Colon (tissue), 2 donors: ENCODE results near the gene DMPK.
"Not testable (repeated sequence)": the region's sequence is repeated elsewhere in the genome, so short reads cannot be mapped to it uniquely, and the experiment has no call there.

Experiments
- FAIRE-seq: peaks from 2 replicates; lab custom pipeline; 2012; peaks lifted over from hg19 to GRCh38; lab: Jason Lieb, UNC
- donor health status: control.
- donor health status: control.

DMPK gene

DNA sequence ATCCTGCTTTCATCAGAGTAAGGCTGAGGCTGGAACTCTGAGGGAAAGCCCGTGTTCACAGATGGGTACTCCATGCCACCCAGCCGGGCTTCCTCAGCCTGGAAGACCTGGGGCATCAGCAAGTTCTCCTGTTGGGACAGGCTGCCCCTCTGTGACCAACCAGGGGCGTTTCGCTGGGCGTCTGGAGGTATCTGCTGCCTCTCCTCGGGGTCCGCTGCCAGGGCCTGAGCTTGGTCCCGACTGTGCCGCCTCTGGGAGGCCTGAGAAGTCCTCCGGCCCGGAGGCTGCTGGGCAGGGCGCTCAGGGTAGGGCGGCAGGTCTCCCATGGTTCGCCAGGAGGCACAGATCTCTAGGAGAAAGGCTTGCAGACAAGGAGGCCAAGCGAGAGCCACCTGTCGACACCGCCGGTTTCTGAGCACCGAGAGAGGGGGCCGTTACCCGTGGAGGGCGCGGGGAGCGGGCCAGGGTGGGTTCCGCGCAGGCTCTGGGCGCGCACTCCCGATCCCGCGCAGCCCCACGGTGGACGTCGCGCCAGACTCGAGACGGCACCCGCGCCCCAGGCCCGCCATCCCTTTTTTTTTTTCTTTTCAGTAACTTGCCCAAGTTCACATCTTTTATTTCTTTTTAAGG lies 32.7 kb upstream of the DMPK start, which contains the start of gene RSPH6A:
RSPH6A (minus strand) TSS at position 458 of the 630 bp plus-strand sequence; CDS start at position 326, 132 bp downstream.
- no peak for FAIRE-seq

DNA sequence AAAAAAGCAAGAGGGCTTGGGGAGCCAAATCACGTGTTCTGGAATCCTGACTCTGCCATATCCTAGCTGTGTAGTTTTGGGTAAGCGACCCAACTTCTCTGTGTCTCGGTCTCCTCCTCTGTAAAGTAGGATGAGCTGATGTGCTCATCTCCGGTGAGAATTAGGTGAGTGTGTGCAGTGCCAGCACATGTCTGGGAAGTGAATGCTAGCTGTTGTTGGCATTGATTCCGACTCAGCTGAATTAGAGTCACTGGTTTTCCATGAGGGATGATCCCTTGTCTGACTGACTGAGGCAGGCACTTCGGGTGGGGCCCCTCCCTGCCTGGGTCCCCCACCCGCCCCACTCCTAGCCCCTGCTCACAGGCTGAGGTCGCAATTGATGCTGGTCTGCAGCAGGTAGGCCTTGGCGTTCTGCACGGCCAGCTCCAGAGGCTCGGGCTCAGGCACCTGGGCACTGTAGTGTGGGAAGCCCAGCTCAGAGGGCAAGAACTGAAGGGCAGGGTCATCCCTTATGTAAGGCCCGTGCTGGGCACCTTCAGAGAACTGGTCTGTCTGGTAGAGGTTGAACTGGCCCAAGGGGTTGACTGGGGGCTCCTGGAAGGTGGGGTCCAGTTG lies 32.0 kb upstream of the DMPK start:
- no peak for FAIRE-seq

DNA sequence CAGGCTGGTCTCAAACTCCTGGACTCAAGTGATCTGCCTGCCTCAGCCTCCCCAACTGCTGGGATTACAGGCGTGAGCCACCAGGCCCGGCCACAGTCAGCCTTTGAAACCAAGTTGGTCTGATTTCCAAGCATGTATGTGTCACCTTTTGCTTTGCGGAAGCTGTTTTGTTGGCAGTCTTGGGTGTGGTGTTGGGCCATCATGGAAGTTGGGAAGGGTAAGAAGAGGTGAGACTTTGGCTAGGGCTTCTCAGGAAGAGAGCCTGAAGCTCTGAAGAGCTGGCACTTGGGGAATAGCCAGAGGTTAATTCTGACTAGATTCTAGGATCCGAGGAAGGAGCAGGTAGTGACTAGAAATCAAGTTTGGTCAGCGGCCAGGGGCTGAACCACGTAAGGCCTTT lies 30.0 kb upstream of the DMPK start:
- no peak for FAIRE-seq

DNA sequence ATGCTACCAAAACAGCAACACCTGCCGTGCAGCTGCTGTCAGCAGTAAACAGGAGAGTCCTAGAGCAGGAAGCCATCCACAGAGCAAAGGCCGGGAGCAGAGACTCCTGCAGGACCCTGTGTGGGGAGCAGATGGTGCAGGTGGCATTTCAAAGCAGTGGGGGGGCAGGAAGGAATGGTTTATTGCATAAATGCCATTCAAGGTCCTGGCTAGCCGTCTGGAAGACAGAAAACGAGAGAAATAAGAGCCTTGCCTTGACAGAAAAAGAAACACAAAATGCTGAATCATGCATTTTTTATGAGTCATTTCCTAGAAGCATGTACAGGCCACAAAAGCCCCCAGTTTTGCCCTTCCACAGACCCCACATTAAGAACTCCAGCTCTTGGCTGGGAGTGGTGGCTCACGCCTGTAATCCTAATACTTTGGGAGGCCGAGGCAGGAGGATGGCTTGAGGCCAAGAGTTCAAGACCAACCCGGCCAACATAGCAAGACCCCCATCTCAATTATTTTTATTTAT lies 27.4 kb upstream of the DMPK start:
- no peak for FAIRE-seq

DNA sequence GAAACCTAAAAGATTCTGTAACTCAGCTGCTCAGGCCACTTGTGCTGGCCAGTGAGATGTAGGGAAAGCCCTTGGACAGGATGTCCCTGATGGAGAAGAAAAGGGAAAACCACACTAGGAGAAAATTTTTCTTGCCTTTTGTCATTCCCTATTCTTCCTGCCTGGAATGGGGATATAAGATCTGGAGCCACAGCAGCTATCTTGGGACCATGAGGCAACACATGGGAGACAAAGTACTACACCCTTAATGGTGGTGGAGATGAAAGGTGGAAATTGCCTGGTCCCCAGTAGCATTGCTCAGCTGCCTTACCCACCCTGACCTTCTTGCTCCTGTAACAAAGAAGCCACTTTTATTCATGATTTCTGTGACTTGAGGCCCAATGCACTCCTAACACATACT lies 23.4 kb upstream of the DMPK start:
- no peak for FAIRE-seq

DNA sequence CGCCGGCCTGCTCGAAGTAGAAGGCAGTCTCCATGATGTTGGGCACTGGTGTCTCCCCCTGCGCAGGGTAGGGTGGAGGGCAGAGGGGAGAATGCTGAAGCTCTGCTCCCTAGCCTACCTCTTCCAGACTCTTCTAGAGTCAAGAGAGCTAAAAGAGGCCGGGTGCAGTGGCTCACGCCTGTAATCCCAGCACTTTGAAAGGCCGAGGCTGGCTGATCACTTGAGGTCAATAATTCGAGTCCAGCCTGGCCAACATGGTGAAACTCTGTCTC lies 22.6 kb upstream of the DMPK start:
- FAIRE-seq: no peak

DNA sequence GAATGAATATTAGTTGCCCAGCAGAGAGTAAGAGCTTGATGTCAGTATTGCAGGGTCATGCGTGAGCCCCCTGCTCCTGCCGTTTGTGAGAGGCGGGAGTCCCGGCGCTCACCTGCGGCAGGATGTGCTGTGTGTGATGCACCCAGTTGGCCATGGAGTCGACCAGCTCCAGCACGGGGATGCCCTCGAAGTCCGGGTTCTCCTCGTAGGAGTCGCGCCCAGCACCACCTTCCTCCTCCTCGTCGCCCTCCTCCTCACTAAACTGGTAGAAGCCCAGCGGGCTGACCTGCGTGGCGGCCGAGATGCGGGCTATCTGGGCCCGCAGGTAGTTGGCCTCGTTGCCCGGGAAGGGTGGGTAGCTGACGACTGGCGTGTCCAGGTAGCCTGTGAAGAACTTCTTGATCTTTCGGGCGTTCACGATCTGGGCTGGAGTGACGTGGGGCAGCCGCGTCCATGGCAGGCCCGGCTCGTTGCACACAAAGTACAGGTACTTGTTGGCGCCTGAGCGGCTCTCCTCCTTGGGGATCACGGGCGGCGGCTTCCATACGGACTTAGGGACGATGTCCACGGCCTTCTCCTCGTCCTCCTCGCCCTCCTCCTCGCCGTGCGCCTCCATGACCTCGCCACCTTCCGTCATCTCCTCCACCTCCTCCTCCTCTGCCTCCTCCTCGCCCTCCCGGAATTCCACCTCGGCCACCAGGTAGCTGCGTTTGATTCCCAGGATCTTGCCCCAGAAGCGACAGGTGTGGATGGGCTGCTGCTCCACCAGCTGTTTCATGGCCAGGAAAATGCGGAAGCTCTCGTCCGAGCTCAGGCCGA lies 22.1 kb upstream of the DMPK start:
- FAIRE-seq: no peak

DNA sequence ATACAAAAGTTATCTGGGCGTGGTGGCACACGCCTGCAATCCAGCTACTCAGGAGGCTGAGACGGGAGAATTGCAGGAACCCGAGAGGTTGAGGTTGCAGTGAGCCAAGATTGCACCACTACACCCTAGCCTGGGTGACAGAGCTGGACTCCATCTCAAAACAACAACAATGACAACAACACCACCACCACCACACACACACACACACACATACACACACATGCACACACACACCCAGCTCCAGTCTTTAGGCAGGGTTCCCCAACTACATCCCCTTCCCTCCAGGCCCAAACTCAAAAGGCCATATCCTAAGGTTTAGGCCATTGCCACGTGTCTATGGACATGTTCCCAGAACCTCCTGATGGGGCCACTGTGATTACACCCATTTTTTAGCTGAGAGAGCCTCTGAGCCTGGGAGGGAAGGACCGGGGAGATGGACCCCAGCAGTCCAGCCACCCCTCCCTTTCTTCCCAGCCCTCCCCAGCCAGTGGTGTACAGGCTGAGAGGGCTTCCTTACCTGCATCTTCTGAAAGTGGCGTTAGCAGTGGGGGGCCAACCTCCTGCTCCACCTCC lies 19.4 kb upstream of the DMPK start:
- FAIRE-seq: no peak

DNA sequence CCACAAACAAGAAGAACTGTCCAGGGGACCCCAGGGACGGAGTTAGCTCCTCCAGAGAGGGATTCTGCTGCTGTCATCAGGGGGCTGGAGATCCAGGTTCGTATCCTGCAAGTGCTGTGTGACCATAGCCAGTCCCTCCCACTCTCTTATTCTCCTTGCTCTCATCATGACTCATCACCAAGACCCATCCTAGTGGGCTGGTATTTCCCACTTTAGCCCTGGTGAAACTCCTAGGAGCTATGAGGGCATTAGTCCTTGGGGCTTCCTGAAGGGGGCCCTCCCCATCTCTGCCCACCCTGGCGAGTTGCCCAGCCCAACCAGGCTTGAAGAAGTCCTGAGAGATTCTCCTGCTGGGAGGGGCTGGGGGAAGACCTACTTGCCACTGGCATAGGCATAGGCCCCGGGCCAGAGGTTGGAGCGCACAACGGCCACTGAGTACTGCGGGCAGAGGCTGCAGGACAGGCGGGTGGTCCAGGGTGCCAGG lies 17.8 kb upstream of the DMPK start:
- no peak for FAIRE-seq

DNA sequence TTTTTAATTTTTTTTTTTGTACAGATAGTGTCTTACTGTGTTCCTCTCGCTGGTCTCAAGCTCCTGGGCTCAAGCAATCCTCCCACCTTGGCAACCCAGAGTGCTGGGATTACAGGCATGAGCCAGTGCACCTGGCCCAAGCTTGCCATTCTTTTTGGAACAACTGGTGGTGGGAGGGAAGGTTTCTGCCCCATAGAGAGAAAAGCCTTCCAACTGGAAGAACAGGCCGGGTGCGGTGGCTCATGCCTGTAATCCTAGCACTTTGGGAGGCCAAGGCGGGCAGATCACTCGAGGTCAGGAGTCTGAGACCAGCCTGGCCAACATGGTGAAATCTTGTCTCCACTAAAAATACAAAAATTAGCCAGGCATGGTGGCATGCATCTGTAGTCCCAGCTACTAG lies 17.3 kb upstream of the DMPK start:
- FAIRE-seq: not testable (repeated sequence)

DNA sequence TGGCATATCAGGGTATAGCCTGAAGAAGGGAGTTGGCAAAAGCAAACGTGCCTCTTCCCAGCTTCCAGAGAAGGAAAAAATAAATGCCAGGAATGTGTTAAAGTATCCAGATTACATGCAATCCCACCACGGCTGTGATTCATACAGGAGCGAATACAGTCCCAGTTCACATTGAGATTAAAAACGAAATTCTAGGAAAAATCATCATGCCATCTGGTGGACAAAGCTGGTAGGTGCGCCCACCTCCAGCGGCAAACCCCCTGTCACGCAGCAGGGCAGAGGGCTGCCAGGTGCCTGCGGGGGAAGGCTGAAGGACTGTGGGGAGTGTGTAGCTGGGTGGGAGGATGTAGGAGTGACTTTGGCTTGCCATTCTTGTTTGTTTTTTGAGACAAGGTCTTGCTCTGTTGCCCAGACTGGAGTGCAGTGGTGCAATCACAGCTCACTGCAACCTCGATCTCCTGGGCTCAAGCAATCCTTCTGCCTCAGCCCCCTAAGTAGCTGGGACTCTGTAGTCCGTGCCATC lies 16.8 kb upstream of the DMPK start:
- no peak for FAIRE-seq

DNA sequence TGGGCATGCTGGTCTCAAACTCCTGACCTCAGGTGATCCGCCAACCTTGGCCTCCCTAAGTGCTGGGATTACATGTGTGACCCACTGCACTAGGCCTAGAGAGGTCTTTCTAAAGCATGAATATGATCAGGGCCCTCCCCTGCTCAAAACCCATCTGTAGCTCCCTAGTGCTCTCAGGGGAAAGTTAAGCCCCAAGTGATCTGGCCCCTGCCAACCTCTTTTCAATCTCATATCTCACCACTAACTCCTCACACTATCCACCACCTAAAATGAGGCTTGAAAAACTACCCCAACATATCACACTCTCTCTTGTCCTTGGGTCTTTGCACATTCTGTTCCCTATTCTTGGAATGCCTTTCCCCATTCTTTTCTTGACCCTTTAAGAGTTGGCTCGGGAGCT lies 12.3 kb upstream of the DMPK start:
- no peak for FAIRE-seq

DNA sequence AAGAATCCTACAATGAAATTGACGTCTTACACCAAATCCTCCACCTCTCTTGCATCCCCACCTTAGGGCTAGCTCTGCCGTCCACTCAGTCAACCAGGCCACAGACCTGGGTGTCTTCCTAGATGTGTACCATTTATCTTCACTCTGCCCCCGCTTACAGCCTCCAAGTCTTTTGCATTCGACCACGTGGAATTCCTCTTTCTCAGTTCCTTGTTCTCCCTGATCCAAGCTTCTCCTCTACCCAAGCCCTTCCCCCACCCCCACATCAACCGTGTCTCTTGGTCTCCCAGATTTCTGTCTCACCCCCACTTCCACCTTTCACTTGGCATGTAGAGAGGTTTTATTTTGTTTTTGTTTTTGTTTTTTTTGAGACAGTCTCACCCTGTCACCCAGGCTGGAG lies 11.6 kb upstream of the DMPK start:
- no peak for FAIRE-seq

DNA sequence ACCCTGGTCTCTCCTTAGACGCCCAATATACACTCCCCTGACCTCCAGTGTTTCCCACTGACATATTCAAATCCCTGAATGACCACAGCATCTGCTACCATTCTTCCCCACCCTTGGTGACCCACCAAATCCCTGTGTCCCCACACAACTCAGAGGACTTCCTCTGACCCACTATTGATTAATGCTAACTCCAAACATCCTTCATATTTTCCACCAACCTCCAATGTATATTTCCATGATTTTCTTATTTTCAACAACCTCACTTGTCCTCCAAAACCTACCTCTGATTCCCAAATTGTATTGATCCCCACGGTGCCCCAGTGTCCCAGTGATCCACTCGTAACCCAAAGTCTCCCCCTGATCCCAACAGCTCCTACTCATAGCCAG lies 10.9 kb upstream of the DMPK start:
- no peak for FAIRE-seq

DNA sequence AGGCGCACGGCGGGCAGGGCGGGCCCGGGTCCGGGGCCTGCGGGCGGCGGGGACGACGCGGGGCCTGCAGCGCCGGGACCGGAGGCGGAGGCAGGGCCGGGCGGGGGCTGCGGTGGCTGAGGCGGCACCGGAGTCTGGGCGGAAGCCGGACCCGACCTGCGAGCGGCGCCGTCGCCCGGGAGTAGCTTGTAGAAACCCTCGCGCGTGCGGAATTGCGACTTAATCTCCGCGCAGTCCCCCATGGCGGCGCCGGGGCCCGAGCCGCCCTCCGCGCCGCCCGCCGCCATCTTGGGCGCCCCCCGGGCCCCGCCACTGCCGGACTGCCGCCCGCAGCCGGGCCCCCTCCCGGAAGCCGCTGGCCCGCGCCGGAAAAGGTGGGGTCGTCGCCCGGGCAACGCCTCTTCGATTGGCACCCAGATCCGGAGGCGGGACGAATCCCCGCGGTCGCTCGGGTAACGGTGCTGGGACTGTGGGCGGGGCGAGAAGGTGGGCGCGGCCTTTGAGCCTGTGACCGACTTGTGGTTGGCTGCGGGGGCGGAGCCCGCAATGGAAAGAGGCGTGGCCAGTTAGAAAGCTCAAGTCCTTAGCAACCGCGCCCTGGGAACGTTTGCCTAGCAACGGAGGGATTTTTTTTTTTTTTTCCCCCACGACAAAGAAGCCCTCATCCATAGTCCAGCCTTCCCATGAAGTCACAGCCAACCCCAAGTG lies 10.3 kb upstream of the DMPK start, which contains the start of gene DMWD:
DMWD (minus strand) TSS at position 376 of the 708 bp plus-strand sequence; CDS start at position 287, 89 bp downstream.
- FAIRE-seq: no peak

DNA sequence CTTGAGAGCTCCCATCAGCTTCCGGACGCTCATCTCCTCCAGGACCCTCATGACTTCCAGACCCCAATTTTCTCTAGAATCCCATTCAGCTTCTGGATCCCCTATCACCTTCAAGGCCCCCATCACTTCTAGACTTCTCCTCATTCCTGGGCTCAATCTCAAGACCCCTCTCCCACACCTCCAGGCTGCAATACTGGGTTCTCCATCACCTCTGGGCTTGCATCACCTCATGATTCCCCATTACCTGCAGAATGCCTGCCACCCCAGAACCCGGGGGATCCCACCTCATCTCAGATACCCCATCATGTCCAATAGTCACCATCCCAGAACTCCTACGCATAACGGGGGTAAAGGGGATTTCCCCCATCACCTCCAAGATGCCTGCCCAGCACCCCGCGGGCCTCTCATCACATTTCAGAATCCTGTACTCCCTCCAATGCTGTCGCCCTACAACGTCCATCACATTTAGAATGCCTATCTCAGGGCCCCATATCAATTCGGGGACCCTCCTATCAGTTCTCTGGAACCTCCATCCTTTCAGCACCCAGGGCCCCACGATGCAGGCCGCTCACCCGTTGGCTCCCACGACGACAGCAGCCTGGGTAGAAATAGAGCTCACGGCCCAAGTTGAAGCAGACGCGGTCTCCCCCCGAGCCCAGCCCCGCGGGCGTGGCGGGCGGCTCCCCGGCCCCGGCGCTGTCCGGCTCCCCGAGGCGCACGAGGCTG lies 9.6 kb upstream of the DMPK start:
- FAIRE-seq: no peak

DNA sequence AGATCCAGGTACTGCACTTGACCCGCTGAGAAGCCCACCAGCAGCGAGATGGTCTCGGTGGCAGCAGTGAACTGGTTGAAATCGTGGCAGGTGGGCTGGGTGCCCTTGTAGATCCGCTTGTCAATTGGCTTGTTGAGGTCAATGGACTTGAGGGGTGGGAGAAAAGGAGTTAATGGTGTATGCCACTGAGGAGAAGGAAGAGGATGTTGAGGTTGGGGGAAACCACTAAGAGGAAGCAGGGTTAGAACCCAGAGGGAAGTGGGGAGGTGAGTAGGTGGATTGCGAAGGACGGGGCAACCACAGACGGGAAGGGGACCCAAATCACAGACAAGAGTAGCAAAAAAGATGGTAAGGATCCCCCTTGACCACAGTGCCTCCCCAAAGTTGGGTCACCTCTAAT lies 8.7 kb upstream of the DMPK start:
- no peak for FAIRE-seq

DNA sequence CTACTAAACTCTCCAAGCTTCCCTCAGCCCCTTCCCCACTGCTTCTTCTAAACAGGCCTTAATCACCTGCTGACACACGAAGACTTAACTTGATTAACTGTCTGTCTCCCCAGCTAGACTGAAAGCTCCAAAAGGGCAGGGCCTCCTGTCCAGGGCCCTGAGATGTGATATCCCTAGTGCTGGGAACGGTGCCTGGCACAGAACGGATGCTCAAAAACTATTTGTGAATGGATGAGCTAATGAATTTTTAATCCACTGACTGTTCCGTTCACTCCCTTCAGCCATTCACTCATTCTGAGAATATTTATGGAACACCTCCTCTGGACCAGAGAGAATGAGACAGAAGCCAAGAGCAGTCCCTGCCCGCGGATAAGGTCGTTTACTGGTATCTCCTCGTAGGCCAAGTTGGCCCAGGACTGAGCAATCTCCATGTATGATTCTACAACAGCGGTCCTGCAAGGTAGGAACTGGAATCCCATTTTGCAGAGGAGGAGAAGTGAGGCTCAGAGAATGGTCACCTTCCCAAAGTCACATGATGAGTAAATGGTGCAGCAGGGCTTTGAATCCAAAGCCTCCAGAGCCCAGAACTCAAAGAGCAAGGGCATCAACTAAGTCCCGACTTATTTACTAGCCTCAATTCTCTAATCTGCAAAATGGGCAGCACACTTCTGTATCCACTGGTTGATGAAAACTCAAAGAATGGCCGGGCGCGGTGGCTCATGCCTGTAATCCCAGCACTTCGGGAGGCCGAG lies 6.9 kb upstream of the DMPK start:
- FAIRE-seq: no peak

DNA sequence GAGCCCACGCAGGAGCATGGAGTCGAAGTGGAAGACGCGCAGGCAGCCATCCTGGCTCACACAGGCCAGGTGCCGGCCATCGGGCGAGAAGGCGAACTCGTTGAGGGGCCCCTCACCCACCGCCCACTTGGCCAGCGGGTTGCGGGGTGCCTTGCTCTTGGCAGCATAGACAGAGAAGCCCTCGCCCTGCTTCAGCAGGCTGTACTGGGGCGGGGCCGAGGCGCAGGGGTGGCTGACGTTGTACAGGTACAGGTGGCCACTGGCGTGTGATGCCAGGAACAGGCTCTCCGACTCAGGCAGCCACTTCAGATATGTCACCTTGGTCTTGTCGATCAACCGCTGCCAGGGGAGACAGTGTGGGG lies 4.2 kb upstream of the DMPK start:
- FAIRE-seq: no peak

DNA sequence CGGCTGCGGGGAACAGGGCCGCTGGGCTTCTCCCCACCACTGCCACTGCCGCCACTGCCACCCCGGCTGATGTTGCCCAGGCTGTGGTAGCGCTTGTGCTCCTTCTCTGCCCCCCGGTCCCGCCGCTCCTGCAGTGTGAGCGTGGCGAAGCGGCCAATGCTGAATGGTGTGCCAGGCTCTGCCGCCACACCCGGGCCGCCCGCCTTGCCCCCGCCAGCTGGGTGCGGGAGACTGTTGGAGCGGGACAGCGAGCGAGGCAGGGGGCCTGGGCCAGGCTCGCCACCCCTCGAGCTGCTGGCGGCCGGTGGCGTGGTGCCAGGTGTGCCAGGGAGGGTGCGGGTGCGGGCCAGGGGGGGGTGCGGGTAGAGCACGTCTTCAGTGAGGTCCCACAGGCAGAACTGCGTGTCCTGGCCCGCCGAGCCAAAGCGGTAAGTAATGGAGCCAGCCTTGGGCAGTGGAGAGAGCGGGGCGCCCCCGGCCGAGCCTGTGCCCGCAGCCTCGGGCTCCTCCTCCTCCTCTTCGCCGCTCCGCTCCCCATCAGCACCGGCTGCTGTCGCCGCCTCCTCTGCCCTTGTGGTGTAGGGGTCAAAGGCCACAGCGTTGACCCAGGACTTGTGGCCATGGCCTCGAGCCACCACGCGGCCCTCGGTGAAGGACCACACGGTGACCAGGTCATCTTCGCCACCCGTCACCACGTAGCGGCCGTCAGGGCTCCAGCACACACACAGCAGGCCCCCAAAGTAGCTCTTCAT lies 3.7 kb upstream of the DMPK start:
- FAIRE-seq: no peak
